Muscle of leg (tissue), 11 donors: Measurements from ENCODE around the gene TAF4. TPM values are rescaled to one million over a fixed set of nuclear protein-coding genes. Genes with fewer than 3 reads are reported as not detected.

ENCODE experiments used
- DNase-seq: peaks from one replicate; pipeline ENCODE4 v3.0.0; 2013
- H3K27ac ChIP-seq: one replicate; pipeline ENCODE4 v1.5.1; 2013; ENCODE audit warnings: mild to moderate bottlenecking, low read length, control low read depth
- H3K27me3 ChIP-seq: one replicate; pipeline ENCODE4 v1.6.1; 2013; ENCODE audit warnings: low read length; ENCODE audit not compliant: control insufficient read depth, insufficient read depth
- H3K36me3 ChIP-seq: one replicate; pipeline ENCODE4 v1.6.1; 2013; ENCODE audit warnings: low read length; ENCODE audit not compliant: control insufficient read depth, insufficient read depth
- H3K4me1 ChIP-seq: one replicate; pipeline ENCODE4 v1.6.1; 2013; ENCODE audit warnings: low read length; ENCODE audit not compliant: control insufficient read depth, insufficient read depth
- H3K4me3 ChIP-seq: one replicate; pipeline ENCODE4 v1.5.1; 2013; ENCODE audit warnings: low read length, control low read depth
- H3K9me3 ChIP-seq: replicated peaks from 2 replicates; pipeline ENCODE4 v1.6.1; 2013; ENCODE audit warnings: low read depth, low read length; ENCODE audit not compliant: control insufficient read depth
- WGBS: methylation state at CpG from one replicate; pipeline ENCODE4 v1.1.5; 2013; ENCODE audit warnings: missing lambda C conversion rate; ENCODE audit not compliant: insufficient coverage; 5-methylcytosine and 5-hydroxymethylcytosine counted together
- polyA plus RNA-seq, 8 donors: library from polyadenylated mRNA; unstranded; fragments of 120-200 nt; gene quantifications; one replicate each; pipeline versions ENCODE4 v1.2.1 to v1.2.3, GENCODE V29; 2013; ENCODE audit warnings: inconsistent platforms in 1 of 8, low replicate concordance in 1 of 8; ENCODE audit not compliant: insufficient read length in 8 of 8, insufficient read depth in 1 of 8
- total RNA-seq: library from RNA; stranded (reverse); fragments of 120-200 nt; gene quantifications from one replicate; pipeline ENCODE4 v1.2.4, GENCODE V29; 2013

TAF4 gene
- total and polyA plus RNA-seq, 9 donors = 5.1 to 21.5 (median 11.7) TPM

DNA sequence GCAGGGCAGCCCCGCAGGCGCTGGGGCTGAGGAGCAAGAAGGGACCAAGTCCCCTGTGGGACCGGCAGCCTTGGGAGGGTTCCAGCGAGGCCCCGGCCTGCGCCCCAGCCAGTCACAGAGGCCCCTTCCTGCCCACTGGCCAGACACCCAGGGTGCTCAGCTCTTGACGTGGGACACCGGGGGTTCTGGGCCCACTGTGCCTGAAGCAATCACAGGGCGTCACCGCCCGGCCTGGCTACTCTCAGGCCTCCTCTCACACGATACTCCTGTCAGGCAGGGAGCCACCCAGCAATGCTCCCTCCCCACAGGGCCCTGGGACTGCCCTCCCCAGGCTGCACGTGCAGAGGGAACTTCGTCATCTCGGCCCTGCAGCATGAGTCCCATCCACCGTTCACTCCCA, 14.5 kb downstream of the TAF4 start:
- Histone ChIP-seq H3K9me3 (no peaks in the 10 kb centered on the region), H3K27ac (no peak overlapping the region), H3K36me3 (peaks cover 4% of the 10 kb centered on the region), H3K4me3 (no peak overlapping the region), H3K27me3 (no peaks in the 10 kb centered on the region), H3K4me1 (peaks cover 7% of the 10 kb centered on the region)
- 47% methylated on average over 16 of the region's 16 CpGs for WGBS
- DNase-seq = peak; percentile 15

DNA sequence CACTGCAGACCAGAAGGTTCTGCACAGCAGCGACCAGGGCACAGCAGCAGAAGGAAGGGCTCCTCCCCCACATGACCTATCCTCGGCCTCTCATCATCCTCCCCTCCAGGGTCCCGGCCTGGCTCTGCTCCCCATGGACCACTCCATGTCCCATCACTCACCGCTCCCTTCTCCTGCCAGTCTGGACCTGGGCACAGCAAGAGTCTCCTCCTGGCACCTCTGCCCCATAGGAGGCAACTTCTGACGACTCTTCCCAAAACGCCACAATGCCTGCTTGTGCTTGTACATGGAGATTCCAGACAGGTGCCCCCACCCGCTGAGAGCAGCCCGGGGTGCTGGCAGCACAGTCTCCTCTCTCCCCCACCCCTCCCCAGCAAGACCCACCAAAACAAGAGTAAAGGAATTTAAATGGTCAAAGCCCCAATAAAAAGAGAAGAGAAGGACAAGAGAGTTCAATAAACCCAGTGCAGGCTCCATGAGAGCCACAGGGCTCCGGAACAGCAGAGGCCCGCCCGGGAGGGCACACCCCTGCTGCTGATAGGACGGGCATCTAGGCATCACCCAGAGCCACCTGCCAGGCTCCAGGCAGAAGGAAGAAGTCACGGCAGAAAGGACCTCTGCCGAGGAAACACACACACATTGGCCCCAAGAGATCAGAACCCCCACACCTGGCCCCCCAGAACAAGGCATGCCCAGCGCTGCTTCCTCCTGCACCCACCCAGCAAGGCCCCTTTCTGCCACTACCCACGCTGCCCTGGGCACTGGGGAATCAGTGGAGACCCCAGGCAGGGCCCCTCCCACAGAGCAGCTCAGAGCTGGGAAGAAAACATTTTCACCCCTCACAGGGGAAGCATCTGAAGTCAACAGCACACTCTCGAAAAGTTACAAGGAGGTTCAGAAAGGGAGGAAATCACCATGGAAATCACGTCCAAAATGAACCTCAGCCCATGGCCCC, 15.2 kb downstream of the TAF4 start:
- no peak overlapping the region for H3K4me3 ChIP-seq
- WGBS = 60% methylated on average over 14 of the region's 18 CpGs
- no peak for DNase-seq
- H3K4me1 ChIP-seq = peaks cover 7% of the 10 kb centered on the region
- no peaks in the 10 kb centered on the region for H3K27me3 ChIP-seq
- peaks cover 4% of the 10 kb centered on the region for H3K36me3 ChIP-seq
- H3K27ac ChIP-seq = no peak overlapping the region
- no peaks in the 10 kb centered on the region for H3K9me3 ChIP-seq

DNA sequence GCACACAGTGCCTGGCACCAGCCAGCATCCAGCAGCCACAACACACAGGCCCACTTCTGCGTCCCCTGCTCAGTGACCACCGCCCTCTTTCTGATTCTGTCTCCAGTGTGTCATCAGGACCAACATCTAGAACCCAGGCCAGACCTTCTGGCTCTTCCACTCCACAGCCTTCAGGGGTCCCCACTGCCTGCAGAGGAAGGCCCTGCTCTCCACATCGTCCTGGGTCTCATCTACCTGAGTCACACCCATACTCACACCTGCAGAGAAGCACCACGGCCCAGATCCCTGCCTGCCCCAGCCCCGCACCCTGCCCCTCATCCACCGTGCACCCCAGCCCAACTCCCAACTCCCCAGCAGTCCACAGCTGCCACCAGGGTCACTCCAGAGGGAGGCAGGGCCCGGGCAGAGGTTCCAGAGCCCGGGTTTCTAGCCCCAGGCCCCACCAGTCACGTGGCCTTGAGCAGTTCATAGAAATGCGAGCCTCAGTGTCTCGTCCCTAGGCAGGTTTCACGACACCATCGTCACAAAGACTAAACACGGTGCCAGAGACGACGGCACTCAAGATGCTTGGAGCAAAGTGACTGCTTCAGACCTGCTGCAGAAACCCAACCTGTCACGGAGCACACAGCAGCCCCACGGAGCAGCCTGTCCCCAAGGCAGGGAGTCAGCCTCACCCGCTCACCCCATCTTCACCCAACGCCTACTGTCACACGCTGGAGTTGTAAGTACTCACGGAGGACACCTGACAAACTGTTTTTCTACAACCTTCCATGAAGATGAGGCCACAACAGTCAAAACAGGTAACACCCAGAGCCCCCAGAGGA, 16.1 kb downstream of the TAF4 start:
- Histone ChIP-seq H3K27ac (no peak overlapping the region), H3K36me3 (no peaks in the 10 kb centered on the region), H3K27me3 (no peaks in the 10 kb centered on the region), H3K4me1 (peaks cover 12% of the 10 kb centered on the region), H3K4me3 (no peak overlapping the region), H3K9me3 (no peaks in the 10 kb centered on the region)
- 83% methylated on average over 22 of the region's 22 CpGs for WGBS
- no peak for DNase-seq

DNA sequence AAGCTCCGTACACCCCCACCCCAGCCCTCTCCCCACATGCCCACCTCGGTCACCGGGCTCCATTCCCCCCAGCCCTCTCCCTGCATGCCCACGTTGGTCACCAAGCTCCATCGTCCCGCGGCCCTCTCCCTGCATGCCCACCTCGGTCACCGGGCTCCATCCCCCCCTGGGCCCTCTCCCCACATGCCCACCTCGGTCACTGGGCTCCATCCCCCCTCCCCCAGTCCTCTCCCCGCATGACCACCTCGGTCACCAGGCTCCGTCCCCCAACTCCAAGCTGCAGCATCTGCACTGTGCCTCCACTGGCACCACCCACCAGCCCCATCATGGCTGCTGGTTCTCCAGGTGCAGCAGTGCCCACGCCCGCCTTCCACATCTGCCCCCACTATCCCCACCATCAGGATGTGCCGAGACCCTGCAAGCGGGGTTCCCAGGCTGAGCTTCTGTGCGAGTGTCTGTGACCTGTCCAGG, 16.8 kb downstream of the TAF4 start:
- Histone ChIP-seq H3K9me3 (no peaks in the 10 kb centered on the region), H3K27me3 (no peaks in the 10 kb centered on the region), H3K4me1 (peaks cover 12% of the 10 kb centered on the region), H3K4me3 (no peak overlapping the region), H3K27ac (no peak overlapping the region), H3K36me3 (no peaks in the 10 kb centered on the region)
- no peak for DNase-seq
- WGBS = 89% methylated on average over 18 of the region's 18 CpGs

DNA sequence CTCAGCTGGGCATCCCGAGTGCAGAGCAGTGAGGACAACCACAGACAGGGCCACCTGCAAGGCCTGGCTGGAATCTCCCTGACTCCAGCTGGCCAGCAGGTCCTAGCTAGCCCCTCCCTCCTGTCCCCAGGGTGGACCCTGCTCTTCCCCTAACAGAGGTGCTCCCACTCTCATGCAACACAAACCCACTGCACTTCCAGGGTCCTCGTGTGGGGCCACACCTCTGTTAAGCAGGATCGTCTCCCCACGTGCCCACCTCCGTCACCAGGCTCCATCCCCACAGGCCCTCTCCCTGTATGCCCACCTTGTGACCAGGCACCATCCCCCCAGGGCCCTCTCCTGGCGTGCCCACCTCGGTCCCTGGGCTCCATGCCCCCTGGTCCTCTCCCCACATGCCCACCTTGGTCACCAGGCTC, 17.3 kb downstream of the TAF4 start:
- DNase-seq = no peak
- Histone ChIP-seq H3K27me3 (no peaks in the 10 kb centered on the region), H3K4me3 (no peak overlapping the region), H3K4me1 (peaks cover 12% of the 10 kb centered on the region), H3K36me3 (no peaks in the 10 kb centered on the region), H3K9me3 (no peaks in the 10 kb centered on the region), H3K27ac (no peak overlapping the region)
- 77% methylated on average over 7 of the region's 7 CpGs for WGBS

DNA sequence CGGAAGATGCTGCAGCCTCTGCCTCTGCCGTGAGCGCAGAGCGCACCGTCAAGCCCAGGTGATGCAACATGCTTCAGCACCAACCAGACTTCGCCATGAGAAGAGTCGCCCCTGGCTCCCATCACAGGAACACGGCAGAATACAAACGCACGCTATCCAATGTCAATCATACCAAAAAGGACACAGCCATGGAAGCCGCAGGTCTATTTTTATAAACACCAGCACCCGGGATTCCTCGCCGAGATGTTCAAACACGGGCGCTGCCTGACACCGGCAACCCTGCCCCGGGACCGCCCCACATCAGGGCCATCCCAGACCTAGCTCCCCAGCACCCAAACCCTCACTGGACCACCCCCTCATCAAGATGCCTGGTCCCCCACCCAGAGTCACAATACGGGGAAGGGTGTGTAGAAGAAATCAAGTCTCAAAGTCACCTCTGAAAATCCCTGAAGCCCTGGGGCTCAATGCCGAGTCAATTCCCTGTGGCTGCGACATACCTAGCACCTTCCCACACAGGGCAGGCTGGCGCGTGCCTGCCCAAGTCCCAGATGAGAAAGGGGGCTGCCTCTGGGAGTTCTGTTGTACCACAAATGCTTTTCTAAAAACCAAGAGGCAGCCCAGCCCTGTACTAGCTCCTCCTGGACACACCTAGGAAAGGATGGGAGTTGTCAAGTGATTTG, 17.9 kb downstream of the TAF4 start:
- Histone ChIP-seq H3K4me1 (peaks cover 12% of the 10 kb centered on the region), H3K27ac (no peak overlapping the region), H3K4me3 (no peak overlapping the region), H3K27me3 (no peaks in the 10 kb centered on the region), H3K9me3 (no peaks in the 10 kb centered on the region), H3K36me3 (no peaks in the 10 kb centered on the region)
- no peak for DNase-seq
- WGBS = 100% methylated on average over 11 of the region's 24 CpGs

DNA sequence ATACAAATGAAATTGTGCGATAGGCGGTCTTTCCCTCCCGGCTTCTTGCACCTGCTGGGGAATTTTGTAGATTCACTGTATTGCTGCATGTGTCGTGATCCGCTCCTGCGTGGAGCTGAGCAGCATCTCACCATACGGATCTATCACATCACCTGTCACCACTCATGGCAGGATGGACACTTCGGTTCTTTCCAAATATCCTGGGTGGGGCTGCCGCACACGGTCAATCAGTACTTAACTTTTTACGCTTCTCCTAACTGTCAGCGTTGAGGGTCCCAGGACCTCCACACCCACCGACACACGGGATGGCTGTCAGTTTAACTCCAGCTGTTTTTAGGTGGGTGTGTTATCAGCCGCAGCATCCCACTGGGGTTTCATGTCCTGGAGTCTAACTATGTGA, 19.2 kb downstream of the TAF4 start:
- H3K36me3 ChIP-seq = no peaks in the 10 kb centered on the region
- 80% methylated on average over 6 of the region's 15 CpGs for WGBS
- no peak for DNase-seq

DNA sequence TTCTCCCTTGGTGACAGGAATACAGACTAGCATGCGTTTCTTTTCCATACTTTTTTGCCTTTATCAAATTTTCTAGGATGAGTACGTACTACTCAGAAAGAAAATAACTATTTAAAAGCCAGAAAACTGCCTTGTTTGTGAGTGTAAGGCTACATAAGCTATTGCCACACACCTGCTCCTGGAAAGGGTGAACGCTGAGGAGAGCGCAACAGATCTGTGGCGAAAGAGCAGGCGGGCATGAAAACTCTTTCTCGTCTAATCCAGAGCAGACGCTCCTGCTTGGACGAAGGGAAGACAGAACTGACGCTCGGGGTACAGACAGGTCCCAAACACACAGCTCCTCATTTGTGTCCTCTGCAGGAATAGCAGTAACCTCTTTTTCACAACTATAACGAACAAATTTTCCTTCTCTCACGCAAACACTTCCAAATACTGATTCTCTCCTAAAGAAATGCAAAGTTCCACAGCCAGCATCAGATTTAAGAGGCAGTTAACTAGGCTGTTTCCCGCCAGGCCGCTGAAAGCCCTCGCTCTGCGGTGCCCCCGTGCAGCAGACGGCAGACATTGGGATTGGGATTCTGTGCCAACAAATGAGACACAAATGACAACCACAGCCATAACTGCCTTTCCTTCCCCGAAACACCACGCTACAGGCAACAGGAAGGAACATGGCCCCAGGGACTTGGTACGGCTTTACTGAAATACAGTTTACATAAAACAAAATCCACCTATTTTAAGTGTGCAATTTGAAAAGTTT, 20.0 kb downstream of the TAF4 start:
- 46% methylated on average over 17 of the region's 22 CpGs for WGBS
- no peak overlapping the region for H3K27ac ChIP-seq

More for the DNA sequence above, 19.2 kb downstream of the TAF4 start:
- no peak overlapping the region for H3K27ac ChIP-seq
- no peak overlapping the region for H3K4me3 ChIP-seq
- no peaks in the 10 kb centered on the region for H3K27me3 ChIP-seq
- H3K9me3 ChIP-seq = no peaks in the 10 kb centered on the region
- peaks cover 8% of the 10 kb centered on the region for H3K4me1 ChIP-seq

DNA sequence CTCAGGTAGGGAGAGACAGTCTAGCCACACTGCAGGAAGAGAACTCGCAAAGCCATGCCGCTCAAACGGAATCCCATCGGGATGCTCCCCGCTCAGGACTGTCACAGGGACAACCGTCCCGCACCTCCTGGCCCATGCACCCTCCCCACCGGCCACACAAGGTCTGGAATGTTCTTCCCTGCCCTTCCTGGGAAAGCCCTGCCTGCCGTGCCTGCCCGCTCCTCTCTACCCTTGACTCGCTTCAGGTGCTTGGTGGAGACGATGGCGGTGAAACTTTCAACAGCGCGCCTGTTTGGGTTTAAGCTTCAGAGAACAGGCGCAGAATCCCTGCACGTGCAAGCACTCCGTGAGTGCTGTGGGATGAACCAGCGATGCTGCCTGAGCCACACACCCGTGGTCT, 20.6 kb downstream of the TAF4 start:
- no peaks in the 10 kb centered on the region for H3K9me3 ChIP-seq
- 74% methylated on average over 18 of the region's 20 CpGs for WGBS
- no peak overlapping the region for H3K27ac ChIP-seq
- H3K36me3 ChIP-seq = no peaks in the 10 kb centered on the region
- H3K27me3 ChIP-seq = no peaks in the 10 kb centered on the region
- DNase-seq = no peak
- H3K4me3 ChIP-seq = no peak overlapping the region
- H3K4me1 ChIP-seq = peaks cover 5% of the 10 kb centered on the region

More for the DNA sequence above, 20.0 kb downstream of the TAF4 start:
- H3K4me3 ChIP-seq = no peak overlapping the region
- peaks cover 5% of the 10 kb centered on the region for H3K4me1 ChIP-seq
- no peaks in the 10 kb centered on the region for H3K9me3 ChIP-seq
- H3K36me3 ChIP-seq = no peaks in the 10 kb centered on the region
- no peak for DNase-seq
- H3K27me3 ChIP-seq = no peaks in the 10 kb centered on the region
